ENCODE data around the gene CRHR1.

The CRHR1 gene

GRCh38 chr17:45790296-45790922, 6.3 kb downstream of the CRHR1 start:
- DNase-seq, result no peak

GRCh38 chr17:45791041-45791582, 7.0 kb downstream of the CRHR1 start:
- no peak for DNase-seq

GRCh38 chr17:45791935-45792334, 7.8 kb downstream of the CRHR1 start:
- no peak for DNase-seq

- DNase-seq, result no peak
Observed at GRCh38 chr17:45792437-45792836, 8.3 kb downstream of the CRHR1 start.

GRCh38 chr17:45792995-45793755, 9.1 kb downstream of the CRHR1 start:
- no peak for DNase-seq

GRCh38 chr17:45793999-45794540, 9.9 kb downstream of the CRHR1 start:
- no peak for DNase-seq

GRCh38 chr17:45794840-45795239, 10.7 kb downstream of the CRHR1 start:
- no peak for DNase-seq

- no peak for DNase-seq
Observed at GRCh38 chr17:45800816-45801215, 16.7 kb downstream of the CRHR1 start.

GRCh38 chr17:45801421-45801820, 17.3 kb downstream of the CRHR1 start:
- no peak for DNase-seq

- no peak for DNase-seq
Observed at GRCh38 chr17:45808845-45809244, 24.7 kb downstream of the CRHR1 start.

- DNase-seq, result no peak
Observed at GRCh38 chr17:45809499-45809898, 25.4 kb downstream of the CRHR1 start.

- DNase-seq, result no peak
Observed at GRCh38 chr17:45812102-45812501, 28.0 kb downstream of the CRHR1 start.

GRCh38 chr17:45813048-45813725, 29.1 kb downstream of the CRHR1 start:
- no peak for DNase-seq

- no peak for DNase-seq
Observed at GRCh38 chr17:45814622-45815606, 30.8 kb downstream of the CRHR1 start.

- DNase-seq, result no peak
Observed at GRCh38 chr17:45815752-45816151, 31.6 kb downstream of the CRHR1 start.

GRCh38 chr17:45818041-45818440, 33.9 kb downstream of the CRHR1 start:
- no peak for DNase-seq

- no peak for DNase-seq
Observed at GRCh38 chr17:45818699-45819098, 34.6 kb downstream of the CRHR1 start.

- DNase-seq, result no peak
Observed at GRCh38 chr17:45819632-45820031, 35.5 kb downstream of the CRHR1 start.

- no peak for DNase-seq
Observed at GRCh38 chr17:45820052-45820780, 36.1 kb downstream of the CRHR1 start.

GRCh38 chr17:45821147-45821546, 37.0 kb downstream of the CRHR1 start:
- DNase-seq, result no peak

GRCh38 chr17:45823598-45823997, 39.5 kb downstream of the CRHR1 start:
- no peak for DNase-seq

- DNase-seq, result no peak
Observed at GRCh38 chr17:45824475-45824874, 40.4 kb downstream of the CRHR1 start.

All from activated T-cell treated with anti-CD3 and anti-CD28 coated beads for 4 hours (primary cell).